IMR-90 (cell line): Measurements from ENCODE around the gene PHOSPHO2. TPM values are rescaled to one million over a fixed set of nuclear protein-coding genes. Genes with fewer than 3 reads are reported as not detected.

Experiments used
- ATAC-seq: fragments of 200-7000 bp; cut with Tn5 transposase; 2 replicates; pipeline ENCODE4 v1.9.1; 2020; ENCODE audit warnings: low read depth, mild to moderate bottlenecking, moderate library complexity
- BruUV-seq: library from RNA; stranded (reverse); fragments of 400-500 nt; replicated peaks from 2 replicates; lab custom pipeline; 2021; lab: Mats Ljungman, UMichigan
- CTCF ChIA-PET: fragments of 300-600 bp; formaldehyde crosslinking; extraction: SDS; loops from one replicate; lab custom pipeline; 2021; ENCODE audit warnings: antibody characterized with exemption; lab: Yijun Ruan, JAX
- POLR2A ChIA-PET: fragments of 300-600 bp; sonication (Branson Sonifier 250); formaldehyde crosslinking; loops from one replicate; lab custom pipeline; 2022; ENCODE audit warnings: antibody characterized with exemption; ENCODE audit not compliant: unreplicated experiment; lab: Charles Lee
- DNase-seq: peaks from one replicate; pipeline ENCODE4 v3.0.0; 2013
- H2AFZ ChIP-seq: replicated peaks from 2 replicates; pipeline ENCODE3; 2013; ENCODE audit warnings: low read length, mild to moderate bottlenecking; ENCODE audit not compliant: poor library complexity
- H2AK5ac ChIP-seq: 2 replicates; pipeline ENCODE4 v1.6.1; 2013; ENCODE audit warnings: low read depth, low read length, inconsistent platforms
- H2AK9ac ChIP-seq: replicated peaks from 2 replicates; pipeline ENCODE3; 2013; ENCODE audit warnings: mild to moderate bottlenecking, low read depth, low read length, moderate library complexity; ENCODE audit not compliant: poor library complexity
- H2BK120ac ChIP-seq: 2 replicates; pipeline ENCODE4 v1.6.1; 2013; ENCODE audit warnings: low read depth, low read length, inconsistent platforms
- H2BK15ac ChIP-seq: 3 replicates; pipeline ENCODE4 v1.6.1; 2013; ENCODE audit warnings: low read depth, low read length, inconsistent platforms
- H2BK20ac ChIP-seq: 2 replicates; pipeline ENCODE4 v1.6.1; 2013; ENCODE audit warnings: low read depth, mild to moderate bottlenecking, inconsistent platforms, low read length, moderate library complexity
- H2BK5ac ChIP-seq: 2 replicates; pipeline ENCODE4 v1.6.1; 2013; ENCODE audit warnings: mild to moderate bottlenecking, low read depth, low read length, inconsistent platforms; ENCODE audit not compliant: poor library complexity, severe bottlenecking
- H3K14ac ChIP-seq: replicated peaks from 2 replicates; pipeline ENCODE4 v1.6.1; 2013; ENCODE audit warnings: low read depth, low read length, inconsistent platforms
- H3K18ac ChIP-seq: 2 replicates; pipeline ENCODE4 v1.6.1; 2013; ENCODE audit warnings: low read depth, low read length, control low read depth
- H3K23ac ChIP-seq: 2 replicates; pipeline ENCODE4 v1.6.1; 2013; ENCODE audit warnings: low read depth, low read length, inconsistent platforms
- H3K27ac ChIP-seq: 2 replicates; pipeline ENCODE4 v1.5.1; 2013; ENCODE audit warnings: mild to moderate bottlenecking, control low read depth, low read length; ENCODE audit not compliant: insufficient read depth
- H3K27me3 ChIP-seq: 2 replicates; pipeline ENCODE4 v1.6.1; 2013; ENCODE audit warnings: low read length; ENCODE audit not compliant: control insufficient read depth, insufficient read depth
- H3K36me3 ChIP-seq: 2 replicates; pipeline ENCODE4 v1.6.1; 2013; ENCODE audit warnings: low read length, mixed read lengths; ENCODE audit not compliant: control insufficient read depth, insufficient read depth
- H3K4ac ChIP-seq: 2 replicates; pipeline ENCODE4 v1.6.1; 2013; ENCODE audit warnings: low read depth, low read length, inconsistent platforms
- H3K4me1 ChIP-seq: 2 replicates; pipeline ENCODE4 v1.6.1; 2013; ENCODE audit warnings: low read length, mixed read lengths; ENCODE audit not compliant: control insufficient read depth, insufficient read depth
- H3K4me2 ChIP-seq: 2 replicates; pipeline ENCODE4 v1.6.1; 2013; ENCODE audit warnings: low read depth, mild to moderate bottlenecking, control low read depth, low read length, moderate library complexity
- H3K4me3 ChIP-seq: 2 replicates; pipeline ENCODE4 v1.5.1; 2013; ENCODE audit warnings: low read depth, mild to moderate bottlenecking, control low read depth, low read length, moderate library complexity; ENCODE audit not compliant: insufficient read depth
- H3K56ac ChIP-seq: 2 replicates; pipeline ENCODE4 v1.6.1; 2013; ENCODE audit warnings: low read length, inconsistent platforms; ENCODE audit not compliant: insufficient read depth; ENCODE audit errors: extremely low read depth
- H3K79me1 ChIP-seq, 2 experiments: 2 replicates each; pipeline ENCODE4 v1.6.1; 2013; ENCODE audit warnings: low read length in 2 of 2, inconsistent platforms in 1 of 2, low read depth in 1 of 2
- H3K9ac ChIP-seq: 2 replicates; pipeline ENCODE4 v1.6.1; 2013; ENCODE audit warnings: low read depth, low read length, control low read depth
- H3K9me1 ChIP-seq: 2 replicates; pipeline ENCODE4 v1.6.1; 2013; ENCODE audit warnings: low read length, inconsistent platforms; ENCODE audit not compliant: insufficient read depth
- H3K9me3 ChIP-seq: 2 replicates; pipeline ENCODE4 v1.6.1; 2013; ENCODE audit warnings: low read length; ENCODE audit not compliant: control insufficient read depth, insufficient read depth
- H4K20me1 ChIP-seq: 2 replicates; pipeline ENCODE4 v1.6.1; 2013; ENCODE audit warnings: low read length, inconsistent platforms; ENCODE audit not compliant: insufficient read depth
- H4K5ac ChIP-seq: 2 replicates; pipeline ENCODE4 v1.6.1; 2013; ENCODE audit warnings: mild to moderate bottlenecking, low read depth, low read length, control low read depth
- H4K8ac ChIP-seq, 2 experiments: 2 replicates each; pipeline ENCODE4 v1.6.1; 2013; ENCODE audit warnings: low read depth in 2 of 2, low read length in 2 of 2, control low read depth in 1 of 2, inconsistent platforms in 1 of 2
- H4K91ac ChIP-seq: 2 replicates; pipeline ENCODE4 v1.6.1; 2013; ENCODE audit warnings: low read depth, low read length, inconsistent platforms; ENCODE audit not compliant: insufficient read depth
- CHD1 ChIP-seq: IDR thresholded peaks from 2 replicates; pipeline ENCODE4 v1.6.1; 2012; ENCODE audit warnings: low read depth, low read length, improper control_type of control experiment
- POLR2A ChIP-seq: IDR thresholded peaks from 2 replicates; pipeline ENCODE4 v1.6.1; 2012; ENCODE audit warnings: mild to moderate bottlenecking, low read depth, low read length
- RFX5 ChIP-seq: IDR thresholded peaks from 2 replicates; pipeline ENCODE4 v1.8.0; 2012; ENCODE audit warnings: low read depth, mild to moderate bottlenecking, low read length, moderate library complexity
- WGBS, 2 experiments: methylation state at CpG; one replicate each; pipeline versions ENCODE4 v1.1.5 to v1.1.7; 2013; ENCODE audit warnings: missing lambda C conversion rate in 2 of 2; ENCODE audit not compliant: insufficient read length in 1 of 2; ENCODE audit errors: extremely low coverage in 2 of 2; 5-methylcytosine and 5-hydroxymethylcytosine counted together
- dilution Hi-C: fragments of 300-500 bp; cut with HindIII; formaldehyde crosslinking; loops from one replicate; pipeline ENCODE4 v1.14.3; 2018; ENCODE audit warnings: low sequenced_read_pairs; ENCODE audit not compliant: unreplicated experiment
- in situ Hi-C: fragments of 300-500 bp; cut with MboI; formaldehyde crosslinking; loops from 3 replicates; pipeline ENCODE4 v1.14.3; 2019; ENCODE audit warnings: low sequenced_read_pairs, inconsistent platforms, mixed read lengths
- intact Hi-C: fragments of 100-400 bp; cut with micrococcal nuclease; formaldehyde crosslinking; loops from 2 replicates; pipeline ENCODE4 v1.10.0; 2022
- microRNA-seq, 2 experiments: library from miRNA; stranded (forward) in 1 of 2; unstranded in 1 of 2; fragments of 10-50 nt in 1 of 2; fragments of <30 nt in 1 of 2; gene quantifications in 1 of 2; microRNA quantifications in 1 of 2; one replicate each; pipeline versions ENCODE3 to v1.1.0; 2013 to 2020; ENCODE audit not compliant: insufficient read depth in 1 of 2, insufficient read length in 1 of 2, unreplicated experiment in 1 of 2
- polyA plus RNA-seq, 3 experiments: library from polyadenylated mRNA; depleted of rRNA; stranded (reverse); fragments of >200 nt; gene quantifications; 2 replicates each; pipeline ENCODE4 v1.2.3, GENCODE V29; 2012; ENCODE audit warnings: low replicate concordance in 1 of 3
- small RNA-seq, 5 experiments: library from RNA; depleted of rRNA; stranded (forward); fragments of <200 nt; gene quantifications; one replicate each; pipeline ENCODE3, GENCODE V24; 2012
- total RNA-seq: library from RNA; depleted of rRNA; stranded (reverse); fragments of >200 nt; gene quantifications from 2 replicates; pipeline ENCODE4 v1.2.3, GENCODE V29; 2012; rRNA removed

The PHOSPHO2 gene
- total and polyA plus RNA-seq, 2 of the 4 experiments (the other 2 are of a cell fraction), result 0.48 to 0.54 TPM

- H2AK5ac ChIP-seq, result no peak overlapping the region
- H3K14ac ChIP-seq, result no peak overlapping the region
- H3K9me1 ChIP-seq, result peaks cover 2% of the 10 kb centered on the region; the same call in 1 of the 2 replicates
- no peaks in the 10 kb centered on the region for H4K20me1 ChIP-seq
- TF ChIP-seq POLR2A (no peak), RFX5 (no peak), CHD1 (no peak)
- 100% methylated on average over 1 of the region's 6 CpGs; no CpG with 5 or more reads in 1 of the 2 experiments for WGBS, 2 experiments
- no peak overlapping the region for H2BK120ac ChIP-seq
- no TSS peak for BruUV-seq
- in situ Hi-C loops (no loop called here), intact Hi-C loops (no loop called here), dilution Hi-C loops (no loop called here)
- no peak overlapping the region for H2BK5ac ChIP-seq
- no peaks in the 10 kb centered on the region for H3K27me3 ChIP-seq
- no peaks in the 10 kb centered on the region for H3K79me1 ChIP-seq
- H3K4me1 ChIP-seq, result no peaks in the 10 kb centered on the region
- POLR2A ChIA-PET, result no interaction called here
- H2BK15ac ChIP-seq, result no peak overlapping the region
- DNase-seq (no peak), ATAC-seq (no peak)
- no peak overlapping the region for H3K9ac ChIP-seq
- no peak overlapping the region for H3K23ac ChIP-seq
- H3K56ac ChIP-seq, result no peak overlapping the region
- CTCF ChIA-PET, result no interaction called here
- H3K27ac ChIP-seq, result no peak overlapping the region
- H4K5ac ChIP-seq, result no peak overlapping the region
- H4K91ac ChIP-seq, result no peak overlapping the region
- H3K4me2 ChIP-seq, result no peak overlapping the region
- no peak overlapping the region for H4K8ac ChIP-seq
- H3K4me3 ChIP-seq, result no peak overlapping the region
- no peak overlapping the region for H2AK9ac ChIP-seq
- H2BK20ac ChIP-seq, result no peak overlapping the region
- no peak overlapping the region for H2AFZ ChIP-seq
- no peak overlapping the region for H3K4ac ChIP-seq
- no peaks in the 10 kb centered on the region for H3K9me3 ChIP-seq
- H3K18ac ChIP-seq, result no peak overlapping the region
- H3K36me3 ChIP-seq, result no peaks in the 10 kb centered on the region; the same call in 1 of the 2 replicates
These were observed 54.0 kb downstream of the PHOSPHO2 start for GRCh38 chr2:169748319-169748718.

Small RNA genes lying within 50 kb of the gene (microRNA-seq; reads per million reads assigned to microRNA genes)
- not detected for gene RF00432 (ENCODE audit: insufficient read depth, insufficient read length)

Small RNA genes lying within 50 kb of the gene (small RNA-seq; reads per million reads assigned to genes)
- 0 to 0.04 (median 0) reads per million in 5 experiments for gene RF00432

Other genes starting within 250 kb of the PHOSPHO2 start
- gene BBS5, start 215.0 kb upstream of the PHOSPHO2 start, total RNA-seq, result 1.4 and 1.9 TPM in 2 replicates
- gene BBS5, start 215.0 kb upstream of the PHOSPHO2 start, polyA plus RNA-seq (2012; rRNA removed), result 4.1 and 4.4 TPM in 2 replicates
- 0.18 and 0.28 TPM in 2 replicates for gene KLHL41, start 184.8 kb upstream of the PHOSPHO2 start, total RNA-seq
- gene KLHL41, start 184.8 kb upstream of the PHOSPHO2 start, polyA plus RNA-seq (2012; rRNA removed), result 0.10 TPM in 2 replicates
- gene FASTKD1, start 120.6 kb upstream of the PHOSPHO2 start, total RNA-seq, result 11.5 and 16.9 TPM in 2 replicates
- 8.2 and 11.4 TPM in 2 replicates for gene FASTKD1, start 120.6 kb upstream of the PHOSPHO2 start, polyA plus RNA-seq (2012; rRNA removed)
- gene PPIG, start 110.1 kb upstream of the PHOSPHO2 start, total RNA-seq, result 10.4 and 30.8 TPM in 2 replicates
- gene PPIG, start 110.1 kb upstream of the PHOSPHO2 start, polyA plus RNA-seq (2012; rRNA removed), result 16.7 TPM in 2 replicates
- not detected in 2 replicates for gene CFAP210, start 64 bp upstream of the PHOSPHO2 start, total RNA-seq
- gene CFAP210, start 64 bp upstream of the PHOSPHO2 start, polyA plus RNA-seq (2012; rRNA removed), result not detected in 2 replicates
- gene KLHL23, start 39.4 kb downstream of the PHOSPHO2 start, total RNA-seq, result 6.3 and 6.4 TPM in 2 replicates
- 2.1 and 2.6 TPM in 2 replicates for gene KLHL23, start 39.4 kb downstream of the PHOSPHO2 start, polyA plus RNA-seq (2012; rRNA removed)
- 41.2 and 137 TPM in 2 replicates for gene SSB, start 104.4 kb downstream of the PHOSPHO2 start, total RNA-seq
- gene SSB, start 104.4 kb downstream of the PHOSPHO2 start, polyA plus RNA-seq (2012; rRNA removed), result 65.5 and 75.5 TPM in 2 replicates
- 49.8 and 81.9 TPM in 2 replicates for gene METTL5, start 130.4 kb downstream of the PHOSPHO2 start, total RNA-seq
- gene METTL5, start 130.4 kb downstream of the PHOSPHO2 start, polyA plus RNA-seq (2012; rRNA removed), result 31.7 and 38.3 TPM in 2 replicates
- 33.9 and 51.9 TPM in 2 replicates for gene UBR3, start 133.0 kb downstream of the PHOSPHO2 start, total RNA-seq
- gene UBR3, start 133.0 kb downstream of the PHOSPHO2 start, polyA plus RNA-seq (2012; rRNA removed), result 7.3 and 10.0 TPM in 2 replicates